ENCODE measurements around the gene RAB27A.

- TF ChIP-seq CTCF (IDR thresholded peaks at IDR 0.05) (no peak), GABPB1 (CRISPR knock-in tag; IDR thresholded peaks at IDR 0.05) (no peak), NFYB (CRISPR knock-in tag; conservative IDR thresholded peaks at IDR 0.05; ENCODE audit: low read depth) (no peak), TCF7 (CRISPR knock-in tag; IDR thresholded peaks at IDR 0.05; ENCODE audit: low read depth) (no peak), TEAD4 (CRISPR knock-in tag; IDR thresholded peaks at IDR 0.05) (no peak), E2F5 (CRISPR knock-in tag; IDR thresholded peaks at IDR 0.05) (no peak), KAT7 (CRISPR knock-in tag; IDR thresholded peaks at IDR 0.05; ENCODE audit: borderline replicate concordance) (no peak), USF2 (CRISPR knock-in tag; IDR thresholded peaks at IDR 0.05) (no peak)
- TF ChIP-seq, protein P1, sequence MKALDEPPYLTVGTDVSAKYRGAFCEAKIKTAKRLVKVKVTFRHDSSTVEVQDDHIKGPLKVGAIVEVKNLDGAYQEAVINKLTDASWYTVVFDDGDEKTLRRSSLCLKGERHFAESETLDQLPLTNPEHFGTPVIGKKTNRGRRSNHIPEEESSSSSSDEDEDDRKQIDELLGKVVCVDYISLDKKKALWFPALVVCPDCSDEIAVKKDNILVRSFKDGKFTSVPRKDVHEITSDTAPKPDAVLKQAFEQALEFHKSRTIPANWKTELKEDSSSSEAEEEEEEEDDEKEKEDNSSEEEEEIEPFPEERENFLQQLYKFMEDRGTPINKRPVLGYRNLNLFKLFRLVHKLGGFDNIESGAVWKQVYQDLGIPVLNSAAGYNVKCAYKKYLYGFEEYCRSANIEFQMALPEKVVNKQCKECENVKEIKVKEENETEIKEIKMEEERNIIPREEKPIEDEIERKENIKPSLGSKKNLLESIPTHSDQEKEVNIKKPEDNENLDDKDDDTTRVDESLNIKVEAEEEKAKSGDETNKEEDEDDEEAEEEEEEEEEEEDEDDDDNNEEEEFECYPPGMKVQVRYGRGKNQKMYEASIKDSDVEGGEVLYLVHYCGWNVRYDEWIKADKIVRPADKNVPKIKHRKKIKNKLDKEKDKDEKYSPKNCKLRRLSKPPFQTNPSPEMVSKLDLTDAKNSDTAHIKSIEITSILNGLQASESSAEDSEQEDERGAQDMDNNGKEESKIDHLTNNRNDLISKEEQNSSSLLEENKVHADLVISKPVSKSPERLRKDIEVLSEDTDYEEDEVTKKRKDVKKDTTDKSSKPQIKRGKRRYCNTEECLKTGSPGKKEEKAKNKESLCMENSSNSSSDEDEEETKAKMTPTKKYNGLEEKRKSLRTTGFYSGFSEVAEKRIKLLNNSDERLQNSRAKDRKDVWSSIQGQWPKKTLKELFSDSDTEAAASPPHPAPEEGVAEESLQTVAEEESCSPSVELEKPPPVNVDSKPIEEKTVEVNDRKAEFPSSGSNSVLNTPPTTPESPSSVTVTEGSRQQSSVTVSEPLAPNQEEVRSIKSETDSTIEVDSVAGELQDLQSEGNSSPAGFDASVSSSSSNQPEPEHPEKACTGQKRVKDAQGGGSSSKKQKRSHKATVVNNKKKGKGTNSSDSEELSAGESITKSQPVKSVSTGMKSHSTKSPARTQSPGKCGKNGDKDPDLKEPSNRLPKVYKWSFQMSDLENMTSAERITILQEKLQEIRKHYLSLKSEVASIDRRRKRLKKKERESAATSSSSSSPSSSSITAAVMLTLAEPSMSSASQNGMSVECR (CRISPR knock-in tag; IDR thresholded peaks at IDR 0.05; ENCODE audit: borderline replicate concordance): no peak; the same call in 1 of the 2 replicates
- TF ChIP-seq, protein P2, sequence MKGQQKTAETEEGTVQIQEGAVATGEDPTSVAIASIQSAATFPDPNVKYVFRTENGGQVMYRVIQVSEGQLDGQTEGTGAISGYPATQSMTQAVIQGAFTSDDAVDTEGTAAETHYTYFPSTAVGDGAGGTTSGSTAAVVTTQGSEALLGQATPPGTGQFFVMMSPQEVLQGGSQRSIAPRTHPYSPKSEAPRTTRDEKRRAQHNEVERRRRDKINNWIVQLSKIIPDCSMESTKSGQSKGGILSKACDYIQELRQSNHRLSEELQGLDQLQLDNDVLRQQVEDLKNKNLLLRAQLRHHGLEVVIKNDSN (CRISPR knock-in tag; IDR thresholded peaks at IDR 0.05): no peak
Observed at GRCh38 chr15:55289011-55289745, 435 bp downstream of the RAB27A start.
